H9 (cell line): ENCODE data around the gene FSIP1. TPM values are rescaled to one million over a fixed set of nuclear protein-coding genes. Genes with fewer than 3 reads are reported as not detected.

Experiments
- DNase-seq: peaks from one replicate; pipeline ENCODE4 v3.0.0-alpha.2; 2017
- H2AFZ ChIP-seq: one replicate; pipeline ENCODE4 v1.6.1; 2013; ENCODE audit warnings: mild to moderate bottlenecking, low read length, control low read depth, moderate library complexity
- H2AK5ac ChIP-seq: 2 replicates; pipeline ENCODE4 v1.6.1; 2013; ENCODE audit warnings: low read length, control low read depth, mixed read lengths; ENCODE audit not compliant: insufficient read length
- H2BK120ac ChIP-seq: one replicate; pipeline ENCODE4 v1.6.1; 2013; ENCODE audit warnings: low read depth, mild to moderate bottlenecking, low read length, control low read depth, inconsistent platforms; ENCODE audit not compliant: poor library complexity, severe bottlenecking
- H2BK12ac ChIP-seq: 2 replicates; pipeline ENCODE4 v1.6.1; 2013; ENCODE audit warnings: low read length, control low read depth, mixed read lengths, low read depth; ENCODE audit not compliant: insufficient read length
- H2BK15ac ChIP-seq: 2 replicates; pipeline ENCODE4 v1.6.1; 2013; ENCODE audit warnings: low read depth, low read length, control low read depth
- H2BK20ac ChIP-seq: one replicate; pipeline ENCODE4 v1.6.1; 2013; ENCODE audit warnings: low read depth, mild to moderate bottlenecking, low read length, control low read depth, inconsistent platforms; ENCODE audit not compliant: poor library complexity, severe bottlenecking
- H2BK5ac ChIP-seq: 2 replicates; pipeline ENCODE4 v1.6.1; 2013; ENCODE audit warnings: low read length, control low read depth, mixed read lengths; ENCODE audit not compliant: insufficient read length
- H3K14ac ChIP-seq: 2 replicates; pipeline ENCODE4 v1.6.1; 2013; ENCODE audit warnings: low read length, control low read depth; ENCODE audit not compliant: insufficient read depth
- H3K18ac ChIP-seq: 2 replicates; pipeline ENCODE4 v1.6.1; 2013; ENCODE audit warnings: low read depth, mild to moderate bottlenecking, mixed read lengths, low read length, control low read depth; ENCODE audit not compliant: insufficient read length
- H3K23ac ChIP-seq: 2 replicates; pipeline ENCODE4 v1.6.1; 2013; ENCODE audit warnings: low read length, control low read depth, mixed read lengths, low read depth; ENCODE audit not compliant: insufficient read length
- H3K23me2 ChIP-seq: 2 replicates; pipeline ENCODE4 v1.6.1; 2013; ENCODE audit warnings: low read depth, mild to moderate bottlenecking, mixed read lengths, low read length, control low read depth; ENCODE audit not compliant: insufficient read length, poor library complexity, severe bottlenecking
- H3K27ac ChIP-seq: 2 replicates; pipeline ENCODE4 v1.5.1; 2013; ENCODE audit warnings: low read length, control low read depth, mixed read lengths, low read depth; ENCODE audit not compliant: insufficient read length
- H3K27me3 ChIP-seq: 2 replicates; pipeline ENCODE4 v1.6.1; 2013; ENCODE audit warnings: low read length, control low read depth, inconsistent platforms; ENCODE audit not compliant: insufficient read depth
- H3K4ac ChIP-seq: 2 replicates; pipeline ENCODE4 v1.6.1; 2013; ENCODE audit warnings: low read depth, mild to moderate bottlenecking, control low read depth, inconsistent platforms, low read length, moderate library complexity
- H3K4me1 ChIP-seq: 2 replicates; pipeline ENCODE4 v1.6.1; 2013; ENCODE audit warnings: low read length, control low read depth, inconsistent platforms; ENCODE audit not compliant: insufficient read depth
- H3K4me2 ChIP-seq: 2 replicates; pipeline ENCODE4 v1.6.1; 2013; ENCODE audit warnings: low read length, control low read depth, mixed read lengths; ENCODE audit not compliant: insufficient read length, insufficient read depth
- H3K56ac ChIP-seq: 2 replicates; pipeline ENCODE4 v1.6.1; 2013; ENCODE audit warnings: low read depth, mild to moderate bottlenecking, mixed read lengths, low read length, control low read depth; ENCODE audit not compliant: insufficient read length
- H3K79me1 ChIP-seq: 2 replicates; pipeline ENCODE4 v1.6.1; 2013; ENCODE audit warnings: low read depth, mild to moderate bottlenecking, moderate library complexity, low read length, control low read depth, inconsistent platforms; ENCODE audit not compliant: insufficient read depth, poor library complexity, severe bottlenecking
- H3K79me2 ChIP-seq: 2 replicates; pipeline ENCODE4 v1.6.1; 2013; ENCODE audit warnings: low read length, control low read depth, inconsistent platforms; ENCODE audit not compliant: insufficient read depth
- H3K9ac ChIP-seq: 2 replicates; pipeline ENCODE4 v1.6.1; 2013; ENCODE audit warnings: low read length, control low read depth, mixed read lengths; ENCODE audit not compliant: insufficient read length; ENCODE audit errors: extremely low read depth
- H3K9me3 ChIP-seq: one replicate; pipeline ENCODE4 v1.6.1; 2013; ENCODE audit warnings: low read depth, low read length, inconsistent platforms; ENCODE audit not compliant: control insufficient read depth
- H3T11ph ChIP-seq: one replicate; pipeline ENCODE4 v1.6.1; 2013; ENCODE audit warnings: mild to moderate bottlenecking, low read length, control low read depth, inconsistent platforms
- H4K20me1 ChIP-seq: one replicate; pipeline ENCODE4 v1.6.1; 2013; ENCODE audit not compliant: control insufficient read depth, insufficient read length, insufficient read depth
- H4K5ac ChIP-seq: 2 replicates; pipeline ENCODE4 v1.6.1; 2013; ENCODE audit warnings: low read depth, mild to moderate bottlenecking, mixed read lengths, low read length, control low read depth; ENCODE audit not compliant: insufficient read length
- H4K8ac ChIP-seq: replicated peaks from 2 replicates; pipeline ENCODE4 v1.6.1; 2013; ENCODE audit warnings: low read length, control low read depth, mixed read lengths, low read depth; ENCODE audit not compliant: insufficient read length
- H4K91ac ChIP-seq: 2 replicates; pipeline ENCODE4 v1.6.1; 2013; ENCODE audit warnings: low read depth, mild to moderate bottlenecking, moderate library complexity, mixed read lengths, low read length, control low read depth; ENCODE audit not compliant: insufficient read length
- H3K27ac Mint-ChIP-seq, 3 experiments: 2 replicates in 2 of 3; 3 replicates in 1 of 3; pipeline ENCODE4 v1.8.0; 2020 to 2021; ENCODE audit warnings: mixed read lengths in 3 of 3, mild to moderate bottlenecking in 1 of 3, moderate library complexity in 1 of 3
- H3K27me3 Mint-ChIP-seq: 2 replicates; pipeline ENCODE4 v1.8.0; 2021; ENCODE audit warnings: low read depth, mild to moderate bottlenecking, moderate library complexity, mixed read lengths
- H3K36me3 Mint-ChIP-seq, 3 experiments: 2 replicates in 2 of 3; 3 replicates in 1 of 3; pipeline ENCODE4 v1.8.0; 2020 to 2021; ENCODE audit warnings: low read depth in 3 of 3, mixed read lengths in 3 of 3; ENCODE audit not compliant: insufficient read depth in 1 of 3
- H3K4me1 Mint-ChIP-seq, 2 experiments: 2 replicates each; pipeline ENCODE4 v1.8.0; 2020; ENCODE audit warnings: mixed read lengths in 2 of 2
- H3K4me3 Mint-ChIP-seq, 2 experiments: 2 replicates in 1 of 2; 3 replicates in 1 of 2; pipeline ENCODE4 v1.8.0; 2020 to 2021; ENCODE audit warnings: mild to moderate bottlenecking in 2 of 2, mixed read lengths in 2 of 2, moderate library complexity in 1 of 2
- H3K9me3 Mint-ChIP-seq, 2 experiments: 2 replicates in 1 of 2; 3 replicates in 1 of 2; pipeline ENCODE4 v1.8.0; 2020; ENCODE audit warnings: mild to moderate bottlenecking in 2 of 2, mixed read lengths in 2 of 2, moderate library complexity in 1 of 2
- WGBS: extraction: QIAGEN DNeasy Blood & Tissue Kit; methylation state at CpG from one replicate; pipeline ENCODE4 v1.1.7; 2013; ENCODE audit warnings: missing lambda C conversion rate, low lambda C conversion rate, mixed read lengths; ENCODE audit not compliant: insufficient read length; ENCODE audit errors: extremely low coverage; 5-methylcytosine and 5-hydroxymethylcytosine counted together
- total RNA-seq: library from RNA; stranded (reverse); gene quantifications from 2 replicates; pipeline ENCODE4 v1.2.1, GENCODE V29; 2021
- TF ChIP-seq, protein P1 (sequence below): fragments of 200-600 bp; sonication (generic); conservative IDR thresholded peaks from 3 replicates; pipeline ENCODE4 v1.8.0; 2021; ENCODE audit warnings: antibody characterized with exemption, mild to moderate bottlenecking

Gene FSIP1
- total RNA-seq, 1 experiment from 2014 or later, result 0.96 TPM

DNA sequence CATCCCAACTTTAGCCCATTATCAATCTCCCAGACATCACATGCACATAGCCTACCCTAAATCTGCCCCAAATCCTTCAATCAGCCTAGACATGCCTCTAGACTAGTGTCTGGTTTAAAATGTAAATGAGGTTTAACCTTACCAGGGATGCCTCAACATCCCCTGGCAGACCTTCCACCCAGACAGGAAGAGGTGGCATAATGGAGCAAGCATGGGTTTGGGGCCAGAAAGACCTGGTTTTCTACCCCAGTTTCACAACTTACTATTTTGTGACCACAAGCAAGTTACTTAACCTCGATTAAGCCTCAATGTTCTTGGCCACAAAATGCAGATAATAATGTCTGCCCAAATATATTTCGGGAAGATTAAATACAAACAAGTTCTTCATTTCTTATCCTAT is 230.1 kb downstream of the FSIP1 start:
- TF ChIP-seq, protein P1, sequence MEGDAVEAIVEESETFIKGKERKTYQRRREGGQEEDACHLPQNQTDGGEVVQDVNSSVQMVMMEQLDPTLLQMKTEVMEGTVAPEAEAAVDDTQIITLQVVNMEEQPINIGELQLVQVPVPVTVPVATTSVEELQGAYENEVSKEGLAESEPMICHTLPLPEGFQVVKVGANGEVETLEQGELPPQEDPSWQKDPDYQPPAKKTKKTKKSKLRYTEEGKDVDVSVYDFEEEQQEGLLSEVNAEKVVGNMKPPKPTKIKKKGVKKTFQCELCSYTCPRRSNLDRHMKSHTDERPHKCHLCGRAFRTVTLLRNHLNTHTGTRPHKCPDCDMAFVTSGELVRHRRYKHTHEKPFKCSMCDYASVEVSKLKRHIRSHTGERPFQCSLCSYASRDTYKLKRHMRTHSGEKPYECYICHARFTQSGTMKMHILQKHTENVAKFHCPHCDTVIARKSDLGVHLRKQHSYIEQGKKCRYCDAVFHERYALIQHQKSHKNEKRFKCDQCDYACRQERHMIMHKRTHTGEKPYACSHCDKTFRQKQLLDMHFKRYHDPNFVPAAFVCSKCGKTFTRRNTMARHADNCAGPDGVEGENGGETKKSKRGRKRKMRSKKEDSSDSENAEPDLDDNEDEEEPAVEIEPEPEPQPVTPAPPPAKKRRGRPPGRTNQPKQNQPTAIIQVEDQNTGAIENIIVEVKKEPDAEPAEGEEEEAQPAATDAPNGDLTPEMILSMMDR, result no peak

More for the DNA sequence above, 230.1 kb downstream of the FSIP1 start:
- Histone ChIP-seq H3K14ac (no peak overlapping the region), H3K18ac (no peak overlapping the region), H3K9me3 (no peaks in the 10 kb centered on the region), H3K27ac (no peak overlapping the region), H3K27me3 (no peaks in the 10 kb centered on the region), H3K4ac (no peak overlapping the region), H3K56ac (no peak overlapping the region), H3K4me1 (no peaks in the 10 kb centered on the region), H2BK20ac (no peak overlapping the region), H4K8ac (no peak overlapping the region), H2AK5ac (no peak overlapping the region), H3K4me2 (no peak overlapping the region), H2BK120ac (no peak overlapping the region), H2BK12ac (no peak overlapping the region), H3T11ph (no peak overlapping the region), H2AFZ (no peak overlapping the region), H3K23ac (no peak overlapping the region), H3K79me2 (no peaks in the 10 kb centered on the region), H4K20me1 (no peaks in the 10 kb centered on the region), H3K23me2 (no peaks in the 10 kb centered on the region), H2BK5ac (no peak overlapping the region), H4K5ac (no peak overlapping the region), H3K9ac (no peak overlapping the region), H4K91ac (no peak overlapping the region), H3K79me1 (no peaks in the 10 kb centered on the region), H2BK15ac (no peak overlapping the region)
- no CpG with 5 or more reads among the region's 2 CpGs for WGBS
- Mint-ChIP-seq H3K9me3 (no peaks in the 10 kb centered on the region), H3K27ac (no peak overlapping the region), H3K27me3 (no peaks in the 10 kb centered on the region; the same call in 1 of the 2 replicates), H3K4me1 (peaks cover 18 to 20% of the 10 kb centered on the region in 2 experiments), H3K36me3 (no peaks in the 10 kb centered on the region), H3K4me3 (no peak overlapping the region)
- DNase-seq, result no peak
